Nephron progenitor cell (in vitro differentiated cells): ENCODE measurements around the gene RNU6-9.
A peak's percentile ranks its signal among the peaks of the same experiment; 100 is the strongest.

ENCODE experiments used
- DNase-seq: peaks from one replicate; pipeline ENCODE4 v3.0.0; 2021
- H3K27ac Mint-ChIP-seq: 2 replicates; pipeline ENCODE4 v1.8.0; 2021; ENCODE audit warnings: mild to moderate bottlenecking, moderate library complexity, mixed read lengths
- H3K27me3 Mint-ChIP-seq: 2 replicates; pipeline ENCODE4 v1.8.0; 2021; ENCODE audit warnings: mild to moderate bottlenecking, low read depth, mixed read lengths; ENCODE audit not compliant: poor library complexity
- H3K36me3 Mint-ChIP-seq: 2 replicates; pipeline ENCODE4 v1.8.0; 2021; ENCODE audit warnings: low read depth, mixed read lengths
- H3K4me1 Mint-ChIP-seq: 2 replicates; pipeline ENCODE4 v1.8.0; 2021; ENCODE audit warnings: mixed read lengths
- H3K4me3 Mint-ChIP-seq: 2 replicates; pipeline ENCODE4 v1.8.0; 2021; ENCODE audit warnings: mild to moderate bottlenecking, moderate library complexity, mixed read lengths
- H3K9me3 Mint-ChIP-seq: 2 replicates; pipeline ENCODE4 v1.8.0; 2021; ENCODE audit warnings: mild to moderate bottlenecking, moderate library complexity, mixed read lengths
- TF ChIP-seq, protein P1 (sequence below): fragments of 200-600 bp; sonication (generic); IDR thresholded peaks from 2 replicates; pipeline ENCODE4 v1.5.0; 2021; ENCODE audit warnings: antibody characterized with exemption

RNU6-9 gene

DNA sequence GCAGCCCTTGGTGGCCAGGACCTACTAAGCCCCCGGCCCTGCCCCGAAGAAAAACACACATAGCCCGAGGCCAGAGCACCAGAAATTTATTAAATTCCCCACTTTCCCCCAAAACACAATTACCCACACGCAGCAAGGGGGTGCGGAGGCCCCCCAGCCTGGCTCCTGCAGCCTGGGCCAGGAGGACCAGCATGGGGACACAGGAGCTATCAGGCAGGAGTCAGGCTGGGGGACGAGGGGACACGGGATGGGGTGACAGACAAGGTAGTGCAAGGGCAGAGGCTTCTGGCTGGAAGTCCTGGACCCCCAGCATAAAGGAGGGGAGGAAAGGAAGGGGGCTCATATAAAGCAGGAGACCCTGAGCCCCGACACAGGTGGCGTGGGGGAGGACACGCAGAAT lies 3.1 kb downstream of the RNU6-9 start:
- H3K27me3 Mint-ChIP-seq: peaks cover 4% of the 10 kb centered on the region
- no peaks in the 10 kb centered on the region for H3K9me3 Mint-ChIP-seq
- H3K36me3 Mint-ChIP-seq: peaks cover 12% of the 10 kb centered on the region
- H3K4me1 Mint-ChIP-seq: peaks cover 8% of the 10 kb centered on the region
- no peak overlapping the region for H3K4me3 Mint-ChIP-seq
- no peak overlapping the region for H3K27ac Mint-ChIP-seq
- DNase-seq: no peak
- TF ChIP-seq, protein P1, sequence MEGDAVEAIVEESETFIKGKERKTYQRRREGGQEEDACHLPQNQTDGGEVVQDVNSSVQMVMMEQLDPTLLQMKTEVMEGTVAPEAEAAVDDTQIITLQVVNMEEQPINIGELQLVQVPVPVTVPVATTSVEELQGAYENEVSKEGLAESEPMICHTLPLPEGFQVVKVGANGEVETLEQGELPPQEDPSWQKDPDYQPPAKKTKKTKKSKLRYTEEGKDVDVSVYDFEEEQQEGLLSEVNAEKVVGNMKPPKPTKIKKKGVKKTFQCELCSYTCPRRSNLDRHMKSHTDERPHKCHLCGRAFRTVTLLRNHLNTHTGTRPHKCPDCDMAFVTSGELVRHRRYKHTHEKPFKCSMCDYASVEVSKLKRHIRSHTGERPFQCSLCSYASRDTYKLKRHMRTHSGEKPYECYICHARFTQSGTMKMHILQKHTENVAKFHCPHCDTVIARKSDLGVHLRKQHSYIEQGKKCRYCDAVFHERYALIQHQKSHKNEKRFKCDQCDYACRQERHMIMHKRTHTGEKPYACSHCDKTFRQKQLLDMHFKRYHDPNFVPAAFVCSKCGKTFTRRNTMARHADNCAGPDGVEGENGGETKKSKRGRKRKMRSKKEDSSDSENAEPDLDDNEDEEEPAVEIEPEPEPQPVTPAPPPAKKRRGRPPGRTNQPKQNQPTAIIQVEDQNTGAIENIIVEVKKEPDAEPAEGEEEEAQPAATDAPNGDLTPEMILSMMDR: no peak

DNA sequence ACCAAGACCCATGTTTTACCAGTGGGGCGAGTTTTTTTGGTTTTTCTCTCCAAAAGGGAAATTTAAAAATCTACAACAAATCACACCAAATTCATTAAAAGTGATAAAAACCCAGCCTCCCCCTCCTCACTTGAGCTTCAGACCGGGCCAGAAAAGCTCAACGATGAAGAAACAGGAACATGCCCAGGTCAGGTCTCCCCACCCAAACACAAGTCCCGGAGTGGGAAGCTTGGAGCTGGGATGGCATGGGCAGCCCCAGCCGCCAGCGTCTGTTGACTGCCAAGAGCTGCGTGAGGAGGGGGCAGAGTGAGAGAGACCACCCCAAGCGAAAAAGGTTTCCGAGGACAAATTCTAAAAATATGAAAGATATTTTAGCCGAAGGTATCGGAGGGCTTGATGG lies 3.7 kb downstream of the RNU6-9 start:
- H3K9me3 Mint-ChIP-seq: no peaks in the 10 kb centered on the region
- peaks cover 8% of the 10 kb centered on the region for H3K4me1 Mint-ChIP-seq
- no peak for DNase-seq
- no peak overlapping the region for H3K27ac Mint-ChIP-seq
- H3K27me3 Mint-ChIP-seq: peaks cover 4% of the 10 kb centered on the region
- peaks cover 12% of the 10 kb centered on the region for H3K36me3 Mint-ChIP-seq
- H3K4me3 Mint-ChIP-seq: no peak overlapping the region
- TF ChIP-seq, protein P1: no peak

DNA sequence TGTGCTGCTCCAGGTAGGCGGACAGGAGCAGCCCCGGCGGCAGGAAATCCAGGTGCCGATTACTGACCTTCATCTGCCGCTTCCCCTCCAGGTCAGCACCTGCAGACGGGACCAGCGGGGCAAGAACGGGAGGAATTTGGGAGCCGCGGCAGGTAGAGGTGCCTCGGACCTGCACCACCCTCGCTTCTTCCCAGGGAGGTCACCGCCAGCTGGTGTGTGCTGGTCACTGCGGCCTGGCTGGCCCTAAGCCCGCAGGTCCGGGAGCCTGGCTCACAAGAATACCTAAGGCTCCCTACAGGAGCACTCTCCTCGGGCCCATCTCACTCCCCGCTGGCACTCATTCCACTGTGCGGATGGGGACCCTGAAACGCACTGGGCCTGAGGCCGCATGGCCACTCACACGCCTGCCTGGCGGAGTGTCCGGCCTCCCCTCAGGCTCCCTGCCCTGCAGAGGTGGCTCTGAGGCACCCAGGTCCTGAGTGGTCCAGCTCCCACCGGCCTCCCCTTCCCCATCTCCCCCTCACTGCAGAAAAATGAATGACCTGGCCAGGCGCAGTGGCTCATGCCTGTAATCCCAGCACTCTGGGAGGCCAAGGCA lies 4.3 kb downstream of the RNU6-9 start:
- DNase-seq: no peak
- TF ChIP-seq, protein P1: peak; percentile 19
- Mint-ChIP-seq H3K36me3 (peaks cover 12% of the 10 kb centered on the region), H3K27me3 (peaks cover 4% of the 10 kb centered on the region), H3K9me3 (no peaks in the 10 kb centered on the region), H3K4me1 (peaks cover 10% of the 10 kb centered on the region), H3K27ac (no peak overlapping the region), H3K4me3 (no peak overlapping the region)

GRCh38 chr19:898663-899062 lies 5.4 kb downstream of the RNU6-9 start:
- peak; percentile 65 for DNase-seq
- Mint-ChIP-seq H3K36me3 (peaks cover 12% of the 10 kb centered on the region), H3K9me3 (no peaks in the 10 kb centered on the region), H3K4me1 (peaks cover 17% of the 10 kb centered on the region), H3K4me3 (no peak overlapping the region), H3K27me3 (no peaks in the 10 kb centered on the region), H3K27ac (no peak overlapping the region)
- TF ChIP-seq, protein P1: no peak

- TF ChIP-seq, protein P1: no peak
- H3K4me3 Mint-ChIP-seq: no peak overlapping the region
- H3K27ac Mint-ChIP-seq: no peak overlapping the region
- H3K36me3 Mint-ChIP-seq: peaks cover 12% of the 10 kb centered on the region
- H3K4me1 Mint-ChIP-seq: peaks cover 23% of the 10 kb centered on the region
- H3K9me3 Mint-ChIP-seq: no peaks in the 10 kb centered on the region
- no peak for DNase-seq
- peaks cover 4% of the 10 kb centered on the region for H3K27me3 Mint-ChIP-seq
These were observed 6.2 kb downstream of the RNU6-9 start for GRCh38 chr19:899336-900042.

DNA sequence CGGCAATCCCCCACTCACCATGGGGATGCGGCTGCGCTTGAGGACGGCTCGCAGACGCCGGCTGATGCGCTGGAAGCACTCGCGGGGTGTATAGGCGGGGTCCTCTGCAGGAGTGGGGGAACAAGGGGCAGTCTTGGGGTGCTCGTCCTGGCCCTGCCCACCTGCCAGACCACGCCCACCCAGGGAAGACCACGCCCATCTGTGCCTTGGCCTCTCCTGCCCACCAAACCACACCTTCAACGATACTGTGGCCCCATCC lies 6.7 kb downstream of the RNU6-9 start:
- Mint-ChIP-seq H3K27ac (no peak overlapping the region), H3K4me3 (no peak overlapping the region), H3K9me3 (no peaks in the 10 kb centered on the region), H3K4me1 (peaks cover 23% of the 10 kb centered on the region), H3K36me3 (peaks cover 12% of the 10 kb centered on the region), H3K27me3 (peaks cover 4% of the 10 kb centered on the region)
- TF ChIP-seq, protein P1: no peak
- DNase-seq: no peak
